Activated CD4-positive, alpha-beta T cell treated with anti-CD3 and anti-CD28 coated beads, Interleukin-2, amount 50 U/mL, for 16 hours (primary cell): ENCODE data around the gene GPR55.
"Not testable (repeated sequence)": the region's sequence is repeated elsewhere in the genome, so short reads cannot be mapped to it uniquely, and the experiment has no call there.

ENCODE experiments used
- DNase-seq: peaks from one replicate; pipeline ENCODE4 v3.0.0-alpha.2; 2020

The GPR55 gene

GRCh38 chr2:230950874-230951339 is 25.9 kb upstream of the GPR55 start:
- DNase-seq, result no peak

- peak; percentile 90 for DNase-seq
Measured at GRCh38 chr2:230949966-230950873, 25.2 kb upstream of the GPR55 start.

GRCh38 chr2:230947908-230948365 is 22.9 kb upstream of the GPR55 start:
- DNase-seq, result peak; percentile 65

- DNase-seq, result no peak
Measured at GRCh38 chr2:230947235-230947576, 22.2 kb upstream of the GPR55 start.

- DNase-seq, result no peak
Measured at GRCh38 chr2:230946429-230947234, 21.6 kb upstream of the GPR55 start.

GRCh38 chr2:230944757-230945372 is 19.8 kb upstream of the GPR55 start:
- no peak for DNase-seq

- peak; percentile 95 for DNase-seq
Measured at GRCh38 chr2:230944123-230944653, 19.1 kb upstream of the GPR55 start.

GRCh38 chr2:230942920-230943896 is 18.2 kb upstream of the GPR55 start:
- DNase-seq, result peak; percentile 91

- DNase-seq, result no peak
Measured at GRCh38 chr2:230942371-230942770, 17.3 kb upstream of the GPR55 start.

GRCh38 chr2:230941202-230942180 is 16.4 kb upstream of the GPR55 start:
- DNase-seq, result no peak

- no peak for DNase-seq
Measured at GRCh38 chr2:230940471-230940815, 15.4 kb upstream of the GPR55 start.

- no peak for DNase-seq
Measured at GRCh38 chr2:230939691-230940470, 14.8 kb upstream of the GPR55 start.

GRCh38 chr2:230939066-230939591 is 14.1 kb upstream of the GPR55 start:
- DNase-seq, result no peak

- no peak for DNase-seq
Measured at GRCh38 chr2:230938516-230939065, 13.5 kb upstream of the GPR55 start.

GRCh38 chr2:230938098-230938497 is 13.1 kb upstream of the GPR55 start:
- DNase-seq, result no peak

- no peak for DNase-seq
Measured at GRCh38 chr2:230937362-230937761, 12.3 kb upstream of the GPR55 start.

- not testable (repeated sequence) for DNase-seq
Measured at GRCh38 chr2:230936243-230936642, 11.2 kb upstream of the GPR55 start.

- DNase-seq, result no peak
Measured at GRCh38 chr2:230935130-230935430, 10.0 kb upstream of the GPR55 start.
